ENCODE results near the gene TOP2A. TPM values are rescaled to one million over a fixed set of nuclear protein-coding genes. Genes with fewer than 3 reads are reported as not detected.

The TOP2A gene
- polyA plus RNA-seq, 1 experiment = 53.5 TPM

DNA sequence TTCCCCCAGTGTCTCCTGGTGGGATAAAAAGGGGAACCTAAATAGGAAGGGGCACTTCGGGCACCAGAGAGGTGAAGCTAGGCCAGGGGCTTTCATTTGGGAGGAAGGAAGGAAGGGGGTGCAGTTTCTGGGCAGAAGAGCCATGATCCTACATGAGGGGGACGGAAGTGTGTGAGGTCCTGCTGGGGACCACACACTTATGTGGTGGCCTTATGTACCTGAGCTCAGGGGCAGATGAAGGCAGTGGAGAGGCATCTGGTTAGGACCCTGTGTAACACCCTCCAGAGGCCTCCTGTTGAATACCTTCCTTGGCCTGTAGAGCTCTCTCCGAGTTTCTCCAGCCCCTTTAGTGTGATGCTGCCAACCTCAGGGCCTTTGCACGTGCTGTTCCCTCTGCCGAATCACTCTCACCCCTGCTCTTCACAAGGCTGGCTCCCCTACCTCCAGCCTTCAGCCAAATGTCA, 46.7 kb upstream of the TOP2A start:
- Histone ChIP-seq H3K9me3 (ENCODE audit: control insufficient read depth, insufficient read depth, low read length) (no peaks in the 10 kb centered on the region), H3K4me3 (ENCODE audit: low read depth, low read length) (no peak overlapping the region), H3K27ac (ENCODE audit: low read depth, low read length) (no peak overlapping the region), H3K27me3 (ENCODE audit: control insufficient read depth, insufficient read depth, low read length) (no peaks in the 10 kb centered on the region)
- CTCF ChIA-PET = interaction anchor here (2.1 kb wide), 1 partner anchor 69 kb away, joined by 6 read pairs; no protein-coding TSS in a partner anchor
- TF ChIP-seq, protein P1, sequence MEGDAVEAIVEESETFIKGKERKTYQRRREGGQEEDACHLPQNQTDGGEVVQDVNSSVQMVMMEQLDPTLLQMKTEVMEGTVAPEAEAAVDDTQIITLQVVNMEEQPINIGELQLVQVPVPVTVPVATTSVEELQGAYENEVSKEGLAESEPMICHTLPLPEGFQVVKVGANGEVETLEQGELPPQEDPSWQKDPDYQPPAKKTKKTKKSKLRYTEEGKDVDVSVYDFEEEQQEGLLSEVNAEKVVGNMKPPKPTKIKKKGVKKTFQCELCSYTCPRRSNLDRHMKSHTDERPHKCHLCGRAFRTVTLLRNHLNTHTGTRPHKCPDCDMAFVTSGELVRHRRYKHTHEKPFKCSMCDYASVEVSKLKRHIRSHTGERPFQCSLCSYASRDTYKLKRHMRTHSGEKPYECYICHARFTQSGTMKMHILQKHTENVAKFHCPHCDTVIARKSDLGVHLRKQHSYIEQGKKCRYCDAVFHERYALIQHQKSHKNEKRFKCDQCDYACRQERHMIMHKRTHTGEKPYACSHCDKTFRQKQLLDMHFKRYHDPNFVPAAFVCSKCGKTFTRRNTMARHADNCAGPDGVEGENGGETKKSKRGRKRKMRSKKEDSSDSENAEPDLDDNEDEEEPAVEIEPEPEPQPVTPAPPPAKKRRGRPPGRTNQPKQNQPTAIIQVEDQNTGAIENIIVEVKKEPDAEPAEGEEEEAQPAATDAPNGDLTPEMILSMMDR (IDR thresholded peaks at IDR 0.05; ENCODE audit: low read depth, low read length) = no peak
- no peak for DNase-seq (ENCODE audit: low read depth, low spot score)
- POLR2A ChIA-PET = interaction anchor here (0.6 to 7.0 kb wide), 10 partner anchors 14 to 1864 kb away, joined by 3 to 52 read pairs (median 4); partner anchors contain the start of gene TOP2A

DNA sequence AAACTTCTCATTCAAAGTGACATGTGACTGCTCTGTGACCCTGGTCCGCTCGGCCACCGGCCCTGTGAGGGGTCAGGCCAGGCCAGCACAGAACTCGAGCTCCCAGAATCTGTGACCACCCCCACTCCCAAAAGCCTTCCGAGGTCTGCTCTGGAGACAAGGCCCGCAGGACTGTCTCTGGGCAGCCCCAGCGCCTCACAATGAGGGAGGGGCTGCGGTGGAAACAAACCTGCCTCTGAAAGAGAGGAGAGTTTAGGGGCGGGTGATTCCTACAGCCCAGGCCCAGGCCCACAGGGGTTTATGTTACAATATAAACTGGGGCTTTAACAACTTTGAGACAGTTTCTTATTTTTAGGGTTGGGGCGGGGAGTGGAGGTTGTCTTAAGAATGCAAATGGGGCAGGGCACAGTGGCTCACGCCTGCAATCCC, 45.4 kb upstream of the TOP2A start:
- DNase-seq (ENCODE audit: low read depth, low spot score) = no peak
- ChIA-PET POLR2A (interaction anchor here (0.6 to 7.0 kb wide), 8 partner anchors 12 to 238 kb away, joined by 3 to 52 read pairs (median 9); no protein-coding TSS in a partner anchor), CTCF (no interaction called here)
- Histone ChIP-seq H3K9me3 (ENCODE audit: control insufficient read depth, insufficient read depth, low read length) (no peaks in the 10 kb centered on the region), H3K4me3 (ENCODE audit: low read depth, low read length) (no peak overlapping the region), H3K27ac (ENCODE audit: low read depth, low read length) (peak overlapping the region; percentile 39), H3K27me3 (ENCODE audit: control insufficient read depth, insufficient read depth, low read length) (no peaks in the 10 kb centered on the region)
- TF ChIP-seq, protein P1 (IDR thresholded peaks at IDR 0.05; ENCODE audit: low read depth, low read length) = no peak

DNA sequence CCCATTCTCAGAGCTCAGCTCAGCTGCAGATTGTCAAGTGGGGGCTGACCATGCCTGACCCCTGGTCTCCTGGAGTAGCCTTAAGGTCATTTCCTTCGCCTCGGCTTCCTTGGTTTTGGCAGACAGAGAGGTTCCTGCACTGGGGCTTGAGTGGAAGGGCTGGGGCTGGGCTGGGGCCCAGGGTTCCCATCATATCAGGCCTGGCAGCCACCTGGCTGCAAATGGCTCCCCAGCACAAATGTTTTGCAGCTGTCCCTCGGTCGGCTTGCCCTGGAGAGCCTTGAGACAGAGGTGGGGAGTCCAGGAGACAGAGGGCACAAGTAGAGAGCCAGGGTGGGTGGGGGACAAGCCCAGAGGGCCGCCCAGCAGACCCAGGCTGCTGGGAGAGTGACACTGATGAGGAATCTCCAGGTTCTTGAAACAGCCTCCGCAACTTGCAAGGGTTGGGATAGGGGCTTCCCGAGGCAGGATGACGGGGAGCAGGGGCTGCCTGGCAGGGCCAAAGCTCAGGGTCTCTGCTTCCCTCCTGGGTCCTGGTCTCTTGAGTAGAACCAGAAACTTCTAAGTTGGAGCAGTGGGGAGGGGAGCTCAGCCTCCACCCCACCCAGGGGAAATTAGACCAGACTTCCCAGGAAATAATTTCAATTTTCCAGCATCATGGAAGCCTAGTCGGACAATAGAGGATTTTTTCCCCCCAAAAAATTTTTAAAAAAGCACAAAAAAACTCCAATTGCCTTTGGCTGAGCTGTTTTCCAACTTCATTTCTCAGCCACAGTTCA, 44.8 kb upstream of the TOP2A start:
- TF ChIP-seq, protein P1 (IDR thresholded peaks at IDR 0.05; ENCODE audit: low read depth, low read length) = no peak
- DNase-seq (ENCODE audit: low read depth, low spot score) = no peak
- Histone ChIP-seq H3K9me3 (ENCODE audit: control insufficient read depth, insufficient read depth, low read length) (no peaks in the 10 kb centered on the region), H3K27ac (ENCODE audit: low read depth, low read length) (peak overlapping the region; percentile 39), H3K27me3 (ENCODE audit: control insufficient read depth, insufficient read depth, low read length) (no peaks in the 10 kb centered on the region), H3K4me3 (ENCODE audit: low read depth, low read length) (no peak overlapping the region)
- ChIA-PET POLR2A (interaction anchor here (0.6 to 7.0 kb wide), 9 partner anchors 9 to 71 kb away, joined by 4 to 52 read pairs (median 6); partner anchors contain the start of gene IGFBP4), CTCF (interaction anchor here (0.5 kb wide), 1 partner anchor 13 kb away, joined by 4 read pairs; no protein-coding TSS in a partner anchor)

- TF ChIP-seq, protein P1 (IDR thresholded peaks at IDR 0.05; ENCODE audit: low read depth, low read length) = no peak
- Histone ChIP-seq H3K9me3 (ENCODE audit: control insufficient read depth, insufficient read depth, low read length) (no peaks in the 10 kb centered on the region), H3K27me3 (ENCODE audit: control insufficient read depth, insufficient read depth, low read length) (no peaks in the 10 kb centered on the region), H3K27ac (ENCODE audit: low read depth, low read length) (peak overlapping the region; percentile 57), H3K4me3 (ENCODE audit: low read depth, low read length) (no peak overlapping the region)
- DNase-seq (ENCODE audit: low read depth, low spot score) = no peak
- ChIA-PET CTCF (interaction anchor here (0.5 to 1.0 kb wide), 2 partner anchors 11 to 14 kb away, joined by 3 to 4 read pairs; no protein-coding TSS in a partner anchor), POLR2A (interaction anchor here (1.0 to 5.3 kb wide), 6 partner anchors 10 to 71 kb away, joined by 3 to 30 read pairs (median 5); partner anchors contain the start of gene IGFBP4)
Observed at GRCh38 chr17:40461732-40462342, 44.1 kb upstream of the TOP2A start.
